HG03159 (cell line): ENCODE results near the gene ACO1.

ENCODE experiments used
- ATAC-seq: cut with Tn5 transposase; IDR thresholded peaks from one replicate; pipeline ENCODE4 v1.9.1; 2021; ENCODE audit warnings: mild to moderate bottlenecking, moderate library complexity; ENCODE audit not compliant: unreplicated experiment

ACO1 gene

GRCh38 chr9:32382565-32383320 is 1.7 kb upstream of the ACO1 start:
- ATAC-seq: no peak

DNA sequence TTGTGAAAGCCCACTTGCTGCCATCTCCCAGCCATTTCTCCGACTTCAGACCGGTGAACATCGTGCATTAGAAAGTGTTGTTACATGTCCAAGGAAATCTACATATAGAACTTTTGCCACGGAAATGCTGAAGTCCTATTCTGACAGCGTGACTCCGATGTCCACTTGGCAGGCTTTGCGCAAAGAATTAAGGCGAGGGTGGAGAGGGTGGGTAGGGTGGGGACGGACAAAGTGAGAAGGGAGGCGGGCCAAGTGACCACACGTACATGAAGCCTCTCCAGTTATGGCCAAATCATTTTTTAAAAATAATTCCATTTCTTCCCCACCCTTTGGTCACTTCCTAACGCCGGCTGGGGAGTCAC is 460 bp upstream of the ACO1 start:
- no peak for ATAC-seq

GRCh38 chr9:32385152-32385884 is 875 bp downstream of the ACO1 start:
- no peak for ATAC-seq

DNA sequence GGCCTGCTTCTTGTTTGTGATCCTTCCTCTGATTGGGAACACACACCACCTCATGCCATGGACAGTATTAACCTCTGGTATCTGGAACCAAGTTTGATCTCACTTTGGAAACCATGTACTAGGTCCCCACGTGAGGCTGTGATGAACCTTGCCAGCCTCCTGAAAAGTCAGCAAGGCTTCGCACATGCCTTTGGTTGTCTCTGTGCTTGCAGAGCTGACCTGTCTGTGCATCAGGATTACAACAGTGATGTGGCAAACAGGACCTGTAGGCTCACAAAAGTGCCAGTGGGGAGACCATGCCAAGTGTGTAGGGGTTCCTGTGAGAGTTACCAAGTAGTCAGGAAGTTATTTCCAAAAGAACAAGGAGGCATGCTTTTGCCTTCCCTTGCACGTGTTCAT is 1.4 kb downstream of the ACO1 start:
- ATAC-seq: no peak

DNA sequence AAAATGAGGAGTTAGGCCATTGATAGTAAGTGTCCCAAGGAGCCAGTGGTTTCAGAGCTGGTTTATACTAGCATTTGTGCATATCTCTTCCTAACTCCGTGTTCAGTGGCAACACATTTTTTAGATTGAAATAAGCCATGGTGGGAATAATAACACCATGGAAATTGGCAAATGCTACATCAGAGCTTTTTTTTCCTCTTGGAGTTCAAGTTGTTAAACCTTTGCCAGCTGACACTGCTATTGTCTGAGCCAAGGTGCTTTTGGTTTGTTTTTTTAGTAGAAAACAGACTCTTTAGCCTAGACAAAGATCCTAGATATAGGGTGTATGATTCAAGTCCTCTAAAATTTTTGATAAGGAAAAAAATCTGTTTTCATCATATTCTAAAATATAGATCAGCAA is 2.8 kb downstream of the ACO1 start:
- ATAC-seq: no peak

DNA sequence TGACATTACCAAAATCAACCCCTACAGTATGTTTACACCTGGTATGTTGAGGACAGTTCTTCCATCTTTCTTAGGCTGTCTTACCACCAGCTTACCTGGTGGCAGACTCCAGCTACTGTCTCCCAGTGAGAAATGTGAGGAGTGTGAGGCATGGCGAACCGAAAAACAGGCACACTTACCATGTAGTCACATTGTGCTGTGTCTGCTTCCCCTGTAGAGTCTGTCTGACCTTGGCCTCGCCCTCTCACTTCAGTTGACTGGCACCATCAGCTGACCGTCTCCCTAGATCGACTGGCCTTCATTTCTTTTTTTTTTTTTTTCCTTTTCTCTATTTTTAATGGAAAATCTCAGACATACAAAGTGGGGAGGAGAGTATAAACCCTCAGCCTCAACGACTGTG is 4.9 kb downstream of the ACO1 start:
- ATAC-seq: no peak

GRCh38 chr9:32393911-32394310 is 9.5 kb downstream of the ACO1 start:
- no peak for ATAC-seq

DNA sequence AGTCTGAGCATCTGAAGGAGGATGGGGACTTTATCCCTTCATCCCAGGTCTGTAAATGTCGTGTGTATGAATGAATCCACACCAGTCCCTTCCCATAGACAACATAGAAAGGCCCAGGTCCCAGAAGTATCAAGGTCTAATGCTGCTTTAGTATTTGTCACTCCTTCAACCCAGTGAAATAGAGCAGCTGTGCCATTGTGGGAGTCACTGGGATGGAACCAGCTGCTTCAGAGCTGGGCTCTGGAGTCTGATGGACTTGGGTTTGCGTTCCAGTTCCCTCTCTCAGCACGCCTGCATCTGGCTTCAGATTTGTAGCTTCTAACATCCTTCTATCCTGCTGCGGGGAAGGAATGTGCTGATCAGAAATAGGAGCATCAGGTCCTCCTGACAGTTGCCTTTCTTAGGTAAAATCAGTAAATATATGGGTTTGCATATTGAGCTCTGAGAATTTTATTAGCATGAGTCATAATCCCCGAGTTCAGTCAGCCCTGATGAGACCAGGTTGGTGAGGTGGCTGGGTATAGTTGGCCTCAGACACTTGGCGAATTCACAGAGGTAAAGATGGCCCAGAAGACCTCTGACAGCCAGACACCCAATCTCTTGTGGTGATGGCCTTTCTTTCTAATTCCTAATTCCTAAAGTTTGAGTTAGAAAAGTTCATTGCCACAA is 10.1 kb downstream of the ACO1 start:
- no peak for ATAC-seq

DNA sequence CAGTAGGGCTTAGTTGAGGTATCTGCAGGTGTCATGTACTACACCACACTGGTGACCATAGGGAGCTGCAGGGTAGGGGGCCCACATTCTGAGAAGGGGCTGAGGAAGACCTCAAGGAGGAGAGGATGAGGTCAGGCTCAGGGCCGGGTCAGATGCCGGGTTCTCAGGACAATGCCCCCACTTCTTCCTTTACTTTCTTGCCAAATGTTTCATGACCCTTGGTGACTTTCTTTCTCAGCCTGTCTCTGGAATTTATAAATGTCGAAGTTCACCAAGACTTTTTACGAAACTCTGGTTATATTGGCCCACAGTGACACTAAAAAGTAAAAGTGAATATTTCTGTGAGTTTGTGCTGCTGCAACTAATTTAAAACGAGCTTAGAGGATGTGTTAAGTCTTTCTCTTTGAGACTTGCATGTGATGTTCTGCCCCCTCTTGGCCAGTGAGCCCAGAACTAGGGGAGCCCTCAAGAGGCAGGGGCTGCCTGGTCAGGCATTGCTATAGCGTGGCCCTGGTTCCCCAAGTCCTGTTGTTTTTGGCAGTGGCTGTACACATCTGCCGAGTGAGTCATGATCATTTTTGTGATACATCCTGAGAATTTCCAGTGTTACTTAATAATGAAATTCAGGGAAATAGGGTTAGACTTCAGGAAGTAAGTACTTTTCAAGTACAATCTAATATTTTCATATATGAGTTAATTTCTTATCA is 11.2 kb downstream of the ACO1 start:
- ATAC-seq: no peak

GRCh38 chr9:32398207-32398606 is 13.8 kb downstream of the ACO1 start:
- ATAC-seq: no peak

DNA sequence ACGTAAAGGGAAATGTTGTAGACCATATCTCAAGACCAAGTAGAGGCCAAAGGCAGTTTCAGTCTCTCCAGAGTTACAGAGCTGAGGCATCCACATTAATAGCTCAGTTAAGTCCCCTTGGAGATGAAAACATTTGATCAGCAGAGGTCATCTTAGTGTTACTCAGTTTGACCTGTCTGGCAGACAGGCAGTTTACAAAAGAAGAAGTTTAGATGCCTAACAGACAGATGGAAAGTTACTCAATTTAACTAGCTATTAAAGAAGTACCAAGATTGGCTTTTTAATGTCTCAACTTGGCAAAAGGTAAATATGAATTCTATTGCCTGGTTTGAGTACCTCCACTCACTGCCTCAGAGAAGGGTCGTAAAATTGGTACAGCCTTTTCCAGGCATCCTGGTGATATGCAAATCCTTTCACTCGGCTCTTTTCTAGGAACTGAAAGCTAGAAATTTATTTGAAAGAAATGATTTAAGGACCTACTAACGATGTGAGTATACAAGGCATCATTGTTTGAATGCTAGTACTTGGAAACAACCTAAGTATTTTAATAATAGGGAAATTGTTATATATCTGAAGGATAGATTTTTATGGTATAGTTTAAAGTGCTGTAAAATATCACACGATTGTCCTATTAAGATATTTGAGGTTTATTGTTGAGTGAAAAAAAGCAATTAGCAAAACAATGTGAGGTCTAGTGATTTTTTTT is 14.8 kb downstream of the ACO1 start:
- no peak for ATAC-seq

- ATAC-seq: no peak
Measured at GRCh38 chr9:32401488-32401887, 17.0 kb downstream of the ACO1 start.

DNA sequence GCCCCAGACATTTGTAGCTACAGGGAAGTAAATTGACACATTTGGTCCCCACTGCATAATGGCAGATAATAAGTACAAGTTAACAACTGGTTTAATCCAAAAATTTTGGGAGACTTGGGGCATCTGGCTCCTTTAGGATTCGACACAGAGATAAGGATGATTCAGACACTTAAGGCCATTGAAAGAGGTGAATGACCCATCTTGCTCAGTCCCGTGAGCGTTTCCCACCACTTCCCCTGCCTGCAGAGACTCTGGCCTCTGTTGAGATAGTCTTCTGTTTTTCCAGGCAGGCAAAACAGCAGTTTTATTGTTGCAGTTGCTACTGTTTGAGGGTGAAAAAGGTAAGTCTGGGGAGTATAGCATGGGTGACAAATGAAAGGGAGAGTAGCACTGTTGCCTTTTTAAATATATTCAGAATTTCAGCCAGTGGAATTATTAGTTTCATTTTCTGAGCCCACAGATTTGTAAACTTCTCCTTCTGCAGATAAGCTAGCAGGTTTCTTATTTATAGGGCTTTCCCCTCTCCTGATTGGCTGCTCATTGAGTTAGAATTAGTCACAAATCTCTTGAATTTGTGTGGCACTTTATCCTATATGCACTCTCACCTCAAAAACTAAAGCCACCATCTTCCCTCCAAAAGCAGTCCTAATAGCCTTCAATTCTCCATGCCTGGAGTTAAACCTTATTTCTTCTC is 19.3 kb downstream of the ACO1 start:
- no peak for ATAC-seq

GRCh38 chr9:32404402-32404801 is 20.0 kb downstream of the ACO1 start:
- ATAC-seq: no peak

- no peak for ATAC-seq
Measured at GRCh38 chr9:32404856-32405255, 20.4 kb downstream of the ACO1 start.

- ATAC-seq: no peak
Measured at GRCh38 chr9:32405506-32405905, 21.1 kb downstream of the ACO1 start.

DNA sequence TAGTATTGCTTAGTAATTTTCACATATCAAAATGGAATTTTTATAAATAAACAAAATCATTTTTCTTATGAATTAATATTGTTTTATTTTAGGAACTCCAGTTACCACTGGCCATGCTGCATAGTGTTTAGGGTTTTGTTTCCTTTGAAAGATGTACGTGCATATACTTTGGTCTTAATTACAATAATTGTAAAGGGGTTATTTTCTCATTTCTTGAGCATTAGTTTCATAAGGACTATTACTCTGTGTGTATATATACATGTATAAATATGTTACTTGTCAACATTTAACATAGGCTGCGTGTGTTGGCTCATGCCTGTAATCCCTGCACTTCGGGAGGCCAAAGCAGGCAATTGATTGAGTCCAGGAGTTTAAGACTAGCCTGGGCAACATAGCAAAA is 21.6 kb downstream of the ACO1 start:
- ATAC-seq: no peak

- ATAC-seq: no peak
Measured at GRCh38 chr9:32411753-32412152, 27.3 kb downstream of the ACO1 start.

GRCh38 chr9:32412440-32412839 is 28.0 kb downstream of the ACO1 start:
- ATAC-seq: no peak

DNA sequence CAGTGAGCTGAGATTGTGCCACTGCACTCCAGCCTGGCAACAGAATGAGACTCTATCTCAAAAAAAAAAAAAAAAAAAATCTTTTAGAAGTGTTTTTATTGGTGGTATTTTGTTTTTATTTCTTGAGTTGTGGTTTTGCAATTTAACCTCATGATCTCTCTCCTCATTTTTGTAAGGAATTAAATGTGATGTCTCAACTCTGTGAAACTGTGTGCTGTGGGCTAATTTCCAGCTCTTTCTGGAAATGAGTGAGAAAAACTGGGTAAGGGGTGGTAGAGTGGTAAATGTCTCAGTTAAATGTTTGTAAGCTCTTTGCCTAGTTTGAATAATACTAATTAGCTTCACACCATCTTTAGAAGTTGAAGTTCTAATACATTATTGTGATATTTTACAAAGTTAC is 29.0 kb downstream of the ACO1 start:
- no peak for ATAC-seq
